NK-92 (cell line): ENCODE results near the gene RNF227.
"Not testable (repeated sequence)": the region's sequence is repeated elsewhere in the genome, so short reads cannot be mapped to it uniquely, and the experiment has no call there.

Experiments
- DNase-seq: peaks from one replicate; lab custom pipeline; 2025; ENCODE audit not compliant: unreplicated experiment; lab: John Stamatoyannopoulos, UW

Gene RNF227

GRCh38 chr17:7864995-7865650 is 51.0 kb downstream of the RNF227 start:
- DNase-seq = no peak

GRCh38 chr17:7864384-7864783 is 51.7 kb downstream of the RNF227 start:
- DNase-seq = not testable (repeated sequence)
